ENCODE data around the gene LPP.

LPP gene

GRCh38 chr3:188469228-188469885, 315.4 kb downstream of the LPP start:
- H3K4me3 ChIP-seq (ENCODE audit: low read depth in 1 of 2, low read length in 2 of 2): no peak overlapping the region
- H3K9me3 ChIP-seq (ENCODE audit: insufficient read depth, low read length, severe bottlenecking): no peaks in the 10 kb centered on the region
- ATAC-seq (ENCODE audit: insufficient read depth, low read depth) (no peak), DNase-seq (no peak)
- no peaks in the 10 kb centered on the region; the same call in 1 of the 2 replicates for H3K36me3 ChIP-seq (ENCODE audit: insufficient read depth, low read length)
- H3K9ac ChIP-seq (ENCODE audit: low read depth, low read length): no peak overlapping the region
- TF ChIP-seq EZH2 (IDR thresholded peaks at IDR 0.05; ENCODE audit: borderline replicate concordance, low read depth, low read length, severe bottlenecking): no peak
- H3K4me2 ChIP-seq (ENCODE audit: insufficient read depth, low read length): no peak overlapping the region
- H2AFZ ChIP-seq (ENCODE audit: low read depth, low read length): no peak overlapping the region
- no peaks in the 10 kb centered on the region for H4K20me1 ChIP-seq (ENCODE audit: insufficient read depth, low read length)
- H3K4me1 ChIP-seq (ENCODE audit: insufficient read depth, low read length): no peaks in the 10 kb centered on the region
- H3K27me3 ChIP-seq (ENCODE audit: insufficient read depth, low read length, poor library complexity): no peaks in the 10 kb centered on the region
- no peak overlapping the region for H3K27ac ChIP-seq (ENCODE audit: low read length)
- H3K79me2 ChIP-seq (ENCODE audit: insufficient read depth, low read length): no peaks in the 10 kb centered on the region

GRCh38 chr3:188470508-188471130, 316.7 kb downstream of the LPP start:
- Histone ChIP-seq H3K27me3 (ENCODE audit: insufficient read depth, low read length, poor library complexity) (no peaks in the 10 kb centered on the region), H3K27ac (ENCODE audit: low read length) (no peak overlapping the region), H3K9ac (ENCODE audit: low read depth, low read length) (no peak overlapping the region), H4K20me1 (ENCODE audit: insufficient read depth, low read length) (no peaks in the 10 kb centered on the region), H3K9me3 (ENCODE audit: insufficient read depth, low read length, severe bottlenecking) (no peaks in the 10 kb centered on the region), H3K4me3 (ENCODE audit: low read depth in 1 of 2, low read length in 2 of 2) (no peak overlapping the region), H3K36me3 (ENCODE audit: insufficient read depth, low read length) (no peaks in the 10 kb centered on the region; the same call in 1 of the 2 replicates), H2AFZ (ENCODE audit: low read depth, low read length) (no peak overlapping the region), H3K79me2 (ENCODE audit: insufficient read depth, low read length) (no peaks in the 10 kb centered on the region), H3K4me1 (ENCODE audit: insufficient read depth, low read length) (no peaks in the 10 kb centered on the region), H3K4me2 (ENCODE audit: insufficient read depth, low read length) (no peak overlapping the region)
- DNase-seq (no peak), ATAC-seq (ENCODE audit: insufficient read depth, low read depth) (no peak)
- TF ChIP-seq EZH2 (IDR thresholded peaks at IDR 0.05; ENCODE audit: borderline replicate concordance, low read depth, low read length, severe bottlenecking) (no peak), CTCF (IDR thresholded peaks at IDR 0.05; ENCODE audit: borderline replicate concordance, extremely low read depth, low read length, poor library complexity, severe bottlenecking) (no peak)

GRCh38 chr3:188471723-188472122, 317.8 kb downstream of the LPP start:
- H3K4me2 ChIP-seq (ENCODE audit: insufficient read depth, low read length): no peak overlapping the region
- H3K9me3 ChIP-seq (ENCODE audit: insufficient read depth, low read length, severe bottlenecking): no peaks in the 10 kb centered on the region
- no peaks in the 10 kb centered on the region for H3K79me2 ChIP-seq (ENCODE audit: insufficient read depth, low read length)
- H4K20me1 ChIP-seq (ENCODE audit: insufficient read depth, low read length): no peaks in the 10 kb centered on the region
- H3K4me1 ChIP-seq (ENCODE audit: insufficient read depth, low read length): no peaks in the 10 kb centered on the region
- H2AFZ ChIP-seq (ENCODE audit: low read depth, low read length): no peak overlapping the region
- no peaks in the 10 kb centered on the region for H3K27me3 ChIP-seq (ENCODE audit: insufficient read depth, low read length, poor library complexity)
- no peak for ATAC-seq (ENCODE audit: insufficient read depth, low read depth)
- DNase-seq: no peak
- no peaks in the 10 kb centered on the region; the same call in 1 of the 2 replicates for H3K36me3 ChIP-seq (ENCODE audit: insufficient read depth, low read length)
- H3K27ac ChIP-seq (ENCODE audit: low read length): no peak overlapping the region
- H3K9ac ChIP-seq (ENCODE audit: low read depth, low read length): no peak overlapping the region
- no peak overlapping the region for H3K4me3 ChIP-seq (ENCODE audit: low read depth in 1 of 2, low read length in 2 of 2)
- TF ChIP-seq CTCF (IDR thresholded peaks at IDR 0.05; ENCODE audit: borderline replicate concordance, extremely low read depth, low read length, poor library complexity, severe bottlenecking) (no peak), EZH2 (IDR thresholded peaks at IDR 0.05; ENCODE audit: borderline replicate concordance, low read depth, low read length, severe bottlenecking) (no peak)

- Histone ChIP-seq H3K9me3 (ENCODE audit: insufficient read depth, low read length, severe bottlenecking) (no peaks in the 10 kb centered on the region), H3K27me3 (ENCODE audit: insufficient read depth, low read length, poor library complexity) (no peaks in the 10 kb centered on the region), H3K27ac (ENCODE audit: low read length) (no peak overlapping the region), H4K20me1 (ENCODE audit: insufficient read depth, low read length) (no peaks in the 10 kb centered on the region), H2AFZ (ENCODE audit: low read depth, low read length) (no peak overlapping the region), H3K4me1 (ENCODE audit: insufficient read depth, low read length) (no peaks in the 10 kb centered on the region), H3K4me3 (ENCODE audit: low read depth in 1 of 2, low read length in 2 of 2) (no peak overlapping the region), H3K9ac (ENCODE audit: low read depth, low read length) (no peak overlapping the region), H3K36me3 (ENCODE audit: insufficient read depth, low read length) (no peaks in the 10 kb centered on the region; the same call in 1 of the 2 replicates), H3K4me2 (ENCODE audit: insufficient read depth, low read length) (no peak overlapping the region), H3K79me2 (ENCODE audit: insufficient read depth, low read length) (no peaks in the 10 kb centered on the region)
- no peak for ATAC-seq (ENCODE audit: insufficient read depth, low read depth)
- no peak for DNase-seq
- TF ChIP-seq CTCF (IDR thresholded peaks at IDR 0.05; ENCODE audit: borderline replicate concordance, extremely low read depth, low read length, poor library complexity, severe bottlenecking) (no peak), EZH2 (IDR thresholded peaks at IDR 0.05; ENCODE audit: borderline replicate concordance, low read depth, low read length, severe bottlenecking) (no peak)
These were observed 318.4 kb downstream of the LPP start for GRCh38 chr3:188472336-188472735.

Measured in DND-41 (cell line).